Inflammatory macrophage treated with lipopolysaccharide for 1 hour (primary cell): ENCODE measurements around the gene SEMA4D.

Experiments
- DNase-seq, 2 donors: peaks; one replicate each; pipeline ENCODE4 v3.0.0-alpha.2; 2020 to 2022

SEMA4D gene

GRCh38 chr9:89426384-89426961 is 71.4 kb downstream of the SEMA4D start:
- peak in 1 of 2 donors; percentile 17 for DNase-seq

GRCh38 chr9:89425921-89426383 is 72.0 kb downstream of the SEMA4D start:
- DNase-seq = no peak

- no peak for DNase-seq
Observed at GRCh38 chr9:89425024-89425805, 72.7 kb downstream of the SEMA4D start.

- DNase-seq = peak; percentile 94 to 97
Observed at GRCh38 chr9:89422151-89422975, 75.5 kb downstream of the SEMA4D start.

GRCh38 chr9:89421595-89421994 is 76.3 kb downstream of the SEMA4D start:
- peak; percentile 72 to 76 for DNase-seq

- DNase-seq = no peak
Observed at GRCh38 chr9:89420397-89421178, 77.3 kb downstream of the SEMA4D start.

GRCh38 chr9:89419978-89420394 is 77.9 kb downstream of the SEMA4D start:
- no peak for DNase-seq

GRCh38 chr9:89418882-89419640 is 78.9 kb downstream of the SEMA4D start:
- DNase-seq = no peak

- DNase-seq = peak in 1 of 2 donors; percentile 22
Observed at GRCh38 chr9:89418474-89418845, 79.5 kb downstream of the SEMA4D start.

GRCh38 chr9:89417832-89418473 is 80.0 kb downstream of the SEMA4D start:
- peak in 1 of 2 donors; percentile 19 for DNase-seq

- DNase-seq = no peak
Observed at GRCh38 chr9:89414670-89415324, 83.1 kb downstream of the SEMA4D start.

GRCh38 chr9:89413963-89414638 is 83.8 kb downstream of the SEMA4D start:
- no peak for DNase-seq

- no peak for DNase-seq
Observed at GRCh38 chr9:89412951-89413350, 85.0 kb downstream of the SEMA4D start.

- DNase-seq = no peak
Observed at GRCh38 chr9:89412541-89412940, 85.4 kb downstream of the SEMA4D start.

- DNase-seq = no peak
Observed at GRCh38 chr9:89411759-89412158, 86.2 kb downstream of the SEMA4D start.

GRCh38 chr9:89410641-89411350 is 87.1 kb downstream of the SEMA4D start:
- peak; percentile 66 to 72 for DNase-seq

- DNase-seq = no peak
Observed at GRCh38 chr9:89410022-89410421, 87.9 kb downstream of the SEMA4D start.

GRCh38 chr9:89409466-89409865 is 88.4 kb downstream of the SEMA4D start:
- peak in 1 of 2 donors; percentile 17 for DNase-seq

GRCh38 chr9:89408628-89409101 is 89.2 kb downstream of the SEMA4D start:
- no peak for DNase-seq
